Endothelial cell of umbilical vein (primary cell): ENCODE data around the gene KSR1. TPM values are rescaled to one million over a fixed set of nuclear protein-coding genes. Genes with fewer than 3 reads are reported as not detected.

Experiments used
- BruUV-seq: library from RNA; stranded (reverse); fragments of 400-500 nt; replicated peaks from 2 replicates; lab custom pipeline; 2021; lab: Mats Ljungman, UMichigan
- CTCF ChIA-PET: fragments of 300-600, 350-600 bp; sonication (Branson Sonifier 250); formaldehyde crosslinking; loops from one replicate; lab custom pipeline; 2021; ENCODE audit warnings: antibody characterized with exemption, inconsistent platforms; lab: Charles Lee
- POLR2A ChIA-PET: fragments of 300-600, 350-600 bp; sonication (Branson Sonifier 250); formaldehyde crosslinking; loops from one replicate; lab custom pipeline; 2021; ENCODE audit warnings: antibody characterized with exemption, inconsistent platforms; lab: Charles Lee
- DNase-seq: peaks from one replicate; pipeline ENCODE4 v3.0.0-alpha.2; 2011; ENCODE audit warnings: low read depth, low spot score
- FAIRE-seq: peaks from 2 replicates; lab custom pipeline; 2011; peaks lifted over from hg19 to GRCh38; lab: Jason Lieb, UNC
- H2AFZ ChIP-seq: 2 replicates; pipeline ENCODE4 v1.6.0; 2012; ENCODE audit warnings: low read depth, low read length, control low read depth, inconsistent platforms
- H3K27ac ChIP-seq: 2 replicates; pipeline ENCODE4 v1.5.1; 2011; ENCODE audit warnings: low read depth, mild to moderate bottlenecking, control low read depth, low read length, moderate library complexity; ENCODE audit not compliant: insufficient read depth
- H3K27me3 ChIP-seq, 2 experiments: 2 replicates each; pipeline versions ENCODE4 v1.6.0 to v1.6.1; 2011; ENCODE audit warnings: low read length in 2 of 2, mixed read lengths in 1 of 2; ENCODE audit not compliant: control insufficient read depth in 2 of 2, insufficient read depth in 2 of 2
- H3K36me3 ChIP-seq, 2 experiments: 2 replicates in 1 of 2; 3 replicates in 1 of 2; pipeline ENCODE4 v1.5.1; 2011; ENCODE audit warnings: low read length in 2 of 2, mild to moderate bottlenecking in 1 of 2, moderate library complexity in 1 of 2; ENCODE audit not compliant: control insufficient read depth in 2 of 2, insufficient read depth in 2 of 2; ENCODE audit errors: extremely low read depth in 1 of 2
- H3K4me1 ChIP-seq: 3 replicates; pipeline ENCODE4 v1.5.1; 2011; ENCODE audit warnings: mild to moderate bottlenecking, low read length; ENCODE audit not compliant: control insufficient read depth, insufficient read depth; ENCODE audit errors: extremely low read depth
- H3K4me2 ChIP-seq: 2 replicates; pipeline ENCODE4 v1.6.1; 2011; ENCODE audit warnings: low read length, control low read depth, mixed read lengths; ENCODE audit not compliant: insufficient read depth
- H3K4me3 ChIP-seq, 3 experiments: fragments of 200-600 bp in 1 of 3; sonication (generic), shearing (Covaris generic) in 1 of 3; replicated peaks in 1 of 3; 2 replicates each; pipeline ENCODE4 v1.5.1; 2011 to 2016; ENCODE audit warnings: control low read depth in 3 of 3, low read length in 3 of 3, mild to moderate bottlenecking in 2 of 3, inconsistent platforms in 1 of 3, low read depth in 1 of 3, moderate library complexity in 1 of 3; ENCODE audit not compliant: insufficient read depth in 1 of 3
- H3K79me2 ChIP-seq: 2 replicates; pipeline ENCODE4 v1.6.0; 2012; ENCODE audit warnings: low read length, inconsistent platforms; ENCODE audit not compliant: control insufficient read depth, insufficient read depth
- H3K9ac ChIP-seq: replicated peaks from 2 replicates; pipeline ENCODE3; 2011; ENCODE audit warnings: low read length, control low read depth; ENCODE audit not compliant: insufficient read depth; ENCODE audit errors: extremely low read depth
- H3K9me1 ChIP-seq: replicated peaks from 3 replicates; pipeline ENCODE4 v1.6.0; 2011; ENCODE audit warnings: mild to moderate bottlenecking, low read length; ENCODE audit not compliant: control insufficient read depth, insufficient read depth; ENCODE audit errors: extremely low read depth
- H3K9me3 ChIP-seq: replicated peaks from 2 replicates; pipeline ENCODE4 v1.5.1; 2012; ENCODE audit warnings: low read length, inconsistent platforms; ENCODE audit not compliant: control insufficient read depth, insufficient read depth
- H4K20me1 ChIP-seq: replicated peaks from 2 replicates; pipeline ENCODE3; 2011; ENCODE audit warnings: mild to moderate bottlenecking, low read length; ENCODE audit not compliant: control insufficient read depth, insufficient read depth; ENCODE audit errors: extremely low read depth
- EZH2 ChIP-seq: IDR thresholded peaks from 2 replicates; pipeline ENCODE4 v1.6.1; 2012; ENCODE audit warnings: borderline replicate concordance, low read depth, mild to moderate bottlenecking, moderate library complexity, low read length, inconsistent platforms; ENCODE audit not compliant: severe bottlenecking
- JUN ChIP-seq: IDR thresholded peaks from 2 replicates; pipeline ENCODE4 v1.6.1; 2011; ENCODE audit warnings: borderline replicate concordance, low read depth; ENCODE audit not compliant: insufficient read length, insufficient read depth
- MYC ChIP-seq: IDR thresholded peaks from one replicate; pipeline ENCODE4 v1.6.1; 2011; ENCODE audit warnings: mild to moderate bottlenecking, low read depth, low read length
- dilution Hi-C: fragments of 300-500 bp; cut with MboI; formaldehyde crosslinking; loops from one replicate; pipeline ENCODE4 v1.15.0; 2019; ENCODE audit warnings: low sequenced_read_pairs; ENCODE audit not compliant: extremely low pct_ligation_motif_present
- intact Hi-C: fragments of 100-400 bp; cut with micrococcal nuclease; formaldehyde crosslinking; loops from one replicate; pipeline ENCODE4 v1.10.0; 2022
- polyA plus RNA-seq, 4 experiments: library from polyadenylated mRNA; depleted of rRNA in 3 of 4; stranded (reverse) in 3 of 4; unstranded in 1 of 4; fragments of >200 nt; gene quantifications; 2 replicates each; pipeline versions ENCODE4 v1.2.1 to v1.2.3, GENCODE V29; 2011 to 2012; ENCODE audit warnings: missing spikeins in 1 of 4
- total RNA-seq: library from RNA; stranded (reverse); gene quantifications from 2 replicates; pipeline ENCODE4 v1.2.3, GENCODE V29; 2021
- TF ChIP-seq, protein P1 (sequence below): IDR thresholded peaks from 2 replicates; pipeline ENCODE4 v1.6.1; 2011; ENCODE audit not compliant: insufficient read depth, insufficient read length

Gene KSR1
- total and polyA plus RNA-seq, 2 donors (not counting 3 experiments of a cell fraction or from before 2014, with no cell fraction given), result 35.4 to 80.2 TPM

DNA sequence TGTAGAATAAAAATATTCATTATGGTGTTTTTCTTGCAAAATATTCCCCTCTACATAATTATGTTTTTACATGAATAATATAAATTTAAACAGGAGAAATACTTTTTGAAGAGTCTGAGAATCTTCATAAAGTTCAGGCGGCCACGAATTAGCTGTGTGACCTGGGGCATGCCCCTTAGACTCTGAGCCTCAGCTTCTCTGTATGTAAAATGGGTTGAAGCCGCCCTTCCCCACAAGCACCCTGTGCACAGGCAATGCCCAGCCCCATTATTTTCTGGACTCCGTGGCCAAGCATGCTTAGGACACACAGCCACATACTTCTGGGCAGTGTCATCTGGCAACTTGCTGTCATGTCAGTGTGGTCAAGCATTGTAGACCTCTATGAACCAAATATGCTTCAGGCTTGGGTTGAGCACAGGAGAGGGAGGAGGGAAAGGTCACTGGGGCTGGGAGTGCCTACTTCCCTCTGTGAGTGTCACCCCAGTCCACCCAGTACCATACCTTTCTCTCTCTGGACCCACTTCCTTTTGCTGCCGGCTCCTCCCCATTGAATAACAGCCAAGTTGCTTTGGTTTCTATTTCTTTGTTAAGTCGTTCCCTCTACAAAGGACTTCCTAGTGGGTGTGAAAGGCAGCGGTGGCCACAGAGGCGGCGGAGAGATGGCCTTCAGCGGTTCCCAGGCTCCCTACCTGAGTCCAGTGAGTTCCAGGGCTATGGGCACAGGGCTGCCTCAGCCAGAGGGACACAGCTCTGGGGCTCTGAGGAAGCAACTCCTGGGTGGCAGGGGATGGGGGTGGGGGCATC, 174.6 kb downstream of the KSR1 start, which contains the start of gene LGALS9:
Gene LGALS9 (plus strand): TSS at position 582 of the 804 bp plus-strand sequence. CDS start 78 bp downstream, at position 660.
- ChIA-PET CTCF (interaction anchor here (2.2 kb wide), 1 partner anchor 276 kb away, joined by 5 read pairs; no protein-coding TSS in a partner anchor), POLR2A (no interaction called here)
- TF ChIP-seq, protein P1, sequence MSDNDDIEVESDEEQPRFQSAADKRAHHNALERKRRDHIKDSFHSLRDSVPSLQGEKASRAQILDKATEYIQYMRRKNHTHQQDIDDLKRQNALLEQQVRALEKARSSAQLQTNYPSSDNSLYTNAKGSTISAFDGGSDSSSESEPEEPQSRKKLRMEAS, result no peak
- Histone ChIP-seq H3K79me2 (no peaks in the 10 kb centered on the region), H3K4me3 (peak within 1 kb of the TSS in 1 of 3 experiments; percentile 35), H3K27me3 (no peaks in the 10 kb centered on the region), H3K27ac (no peak within 1 kb of the TSS), H3K9me1 (no peaks in the 10 kb centered on the region), H3K4me2 (peak within 1 kb of the TSS; percentile 12), H3K9me3 (no peaks in the 10 kb centered on the region), H3K4me1 (peaks cover 12% of the 10 kb centered on the region), H3K36me3 (peaks cover 0 to 4% of the 10 kb centered on the region in 2 experiments), H2AFZ (peak within 1 kb of the TSS; percentile 3), H3K9ac (no peak within 1 kb of the TSS), H4K20me1 (no peaks in the 10 kb centered on the region)
- no TSS peak for BruUV-seq
- FAIRE-seq (peak; percentile 57), DNase-seq (peak; percentile 31)
- intact Hi-C loops, result no loop called here
- dilution Hi-C loops, result no loop called here

DNA sequence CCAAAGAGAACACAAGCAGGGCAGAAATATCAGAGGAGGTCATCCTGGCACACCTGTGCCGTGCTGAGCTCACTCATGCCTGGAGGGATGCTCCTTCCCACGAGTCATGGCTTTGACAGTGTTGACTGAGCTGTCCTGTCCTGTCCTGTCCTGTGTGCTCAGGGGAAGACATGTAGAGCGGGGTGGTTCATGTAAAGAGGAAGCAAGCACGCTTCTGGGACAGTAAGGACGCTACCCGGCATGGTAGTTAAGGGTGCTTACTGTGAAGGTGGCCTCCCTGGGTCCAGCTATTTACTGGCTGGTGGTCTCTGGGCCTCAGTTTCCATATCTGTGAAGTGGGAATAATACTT, 175.1 kb downstream of the KSR1 start:
- Histone ChIP-seq H3K9me1 (no peaks in the 10 kb centered on the region), H3K4me3 (peak overlapping the region in 1 of 3 experiments; percentile 35), H3K27me3 (no peaks in the 10 kb centered on the region), H4K20me1 (no peaks in the 10 kb centered on the region), H3K27ac (no peak overlapping the region), H3K9ac (no peak overlapping the region), H2AFZ (peak overlapping the region; percentile 3), H3K36me3 (peaks cover 0 to 4% of the 10 kb centered on the region in 2 experiments), H3K4me1 (peaks cover 12% of the 10 kb centered on the region), H3K79me2 (no peaks in the 10 kb centered on the region), H3K9me3 (no peaks in the 10 kb centered on the region), H3K4me2 (peak overlapping the region; percentile 12)
- intact Hi-C loops (no loop called here), dilution Hi-C loops (no loop called here)
- CTCF ChIA-PET, result interaction anchor here (2.2 kb wide), 1 partner anchor 277 kb away, joined by 5 read pairs; no protein-coding TSS in a partner anchor
- DNase-seq (no peak), FAIRE-seq (no peak)
- BruUV-seq, result no TSS peak
- POLR2A ChIA-PET, result no interaction called here
- TF ChIP-seq JUN, result no peak
- no peak for TF ChIP-seq EZH2
- no peak for TF ChIP-seq MYC
